ENCODE results near the gene EIF4G3.

- no peak for TF ChIP-seq CTCF (IDR thresholded peaks at IDR 0.05 in 8 of 11, conservative IDR thresholded peaks at IDR 0.05 in 3 of 11)
- no peak for TF ChIP-seq POLR2A (IDR thresholded peaks at IDR 0.05)
Measured at GRCh38 chr1:21066356-21067012, 110.2 kb downstream of the EIF4G3 start.

Data from spleen (tissue), 7 donors.